ENCODE data around the gene ARL5C. TPM values are rescaled to one million over a fixed set of nuclear protein-coding genes. Genes with fewer than 3 reads are reported as not detected.

The ARL5C gene
- total and polyA plus RNA-seq, 7 experiments from 2014 or later, result 0.15 to 0.78 (median 0.34) TPM; not detected in 4

DNA sequence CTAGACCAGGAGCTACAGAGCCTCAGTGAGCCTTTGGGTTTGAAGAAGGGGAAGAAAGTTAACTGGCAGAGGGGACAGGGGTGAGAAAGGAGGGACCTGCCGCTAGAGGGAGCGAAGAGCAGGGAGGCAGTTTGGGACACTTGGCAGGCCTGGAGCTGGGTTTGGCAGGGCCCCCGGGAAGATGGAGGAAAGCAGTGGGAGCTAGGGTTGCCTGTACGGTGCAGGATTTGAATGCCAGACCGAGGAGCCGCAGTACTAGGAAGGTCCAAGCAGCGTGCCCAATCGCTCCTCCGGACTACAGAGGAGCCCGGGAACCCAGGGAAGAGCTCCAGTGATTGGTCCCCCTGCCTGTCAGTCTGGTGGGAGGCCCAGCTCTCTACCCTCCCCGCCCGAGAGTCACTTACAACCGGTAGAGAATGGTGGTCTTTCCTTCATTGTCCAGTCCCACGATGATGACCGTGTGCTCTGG is 1.3 kb downstream of the ARL5C start:
- POLR2A ChIA-PET, result interaction anchor here (0.6 to 1.9 kb wide), 8 partner anchors 8 to 311 kb away, joined by 3 to 17 read pairs (median 4); partner anchors contain the start of genes RPL19 and RPL23
- H3K4me1 ChIP-seq (ENCODE audit: control insufficient read depth in 2 of 2, insufficient read depth in 2 of 2, low read length in 2 of 2), result peaks cover 8 to 15% of the 10 kb centered on the region in 2 donors
- peak; percentile 41 to 79 (median 72) for DNase-seq

DNA sequence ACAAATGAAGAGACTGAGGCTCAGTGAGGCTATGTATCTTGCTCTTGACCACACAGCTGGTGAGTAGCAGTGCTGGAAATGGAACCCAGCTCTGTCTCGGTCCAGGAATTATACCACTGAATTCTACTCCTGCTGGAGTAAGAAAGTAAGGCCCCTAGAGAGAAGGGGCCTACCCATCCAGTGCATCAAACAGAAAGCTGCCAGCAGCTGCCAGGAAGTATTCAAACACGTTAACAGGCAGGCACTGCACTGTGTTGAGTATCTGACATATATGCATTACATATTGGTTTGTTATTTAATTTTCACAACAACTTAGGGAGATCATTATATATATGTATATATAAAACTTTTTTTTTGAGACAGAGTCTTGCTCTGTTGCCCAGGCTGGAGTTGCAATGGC is 4.0 kb downstream of the ARL5C start:
- Mint-ChIP-seq H3K4me3 (no peak overlapping the region), H3K36me3 (no peaks in the 10 kb centered on the region), H3K27ac (no peak overlapping the region), H3K4me1 (peaks cover 15 to 26% (median 20%) of the 10 kb centered on the region in 7 donors), H3K27me3 (peaks cover 0 to 37% (median 17%) of the 10 kb centered on the region in 5 donors), H3K9me3 (no peaks in the 10 kb centered on the region)
- DNase-seq (no peak), ATAC-seq (no peak)
- Histone ChIP-seq H3K4me1 (ENCODE audit: control insufficient read depth in 2 of 2, insufficient read depth in 2 of 2, low read length in 2 of 2) (peaks cover under 1 to 4% of the 10 kb centered on the region in 2 donors), H3K36me3 (ENCODE audit: control insufficient read depth in 2 of 3, insufficient read depth in 3 of 3, low read length in 3 of 3) (no peaks in the 10 kb centered on the region), H3K27ac (ENCODE audit: low read depth, low read length) (no peak overlapping the region), H3K4me3 (ENCODE audit: low read length) (no peak overlapping the region), H3K9me3 (ENCODE audit: control insufficient read depth in 2 of 3, low read length in 3 of 3) (no peaks in the 10 kb centered on the region), H3K27me3 (ENCODE audit: control insufficient read depth in 2 of 2, insufficient read depth in 2 of 2, low read length in 2 of 2) (no peaks in the 10 kb centered on the region)
- intact Hi-C loops (cut with micrococcal nuclease), result loop anchor here in 1 of 2 donors (10.0 kb wide), 1 partner anchor 73 kb away; no protein-coding TSS in a partner anchor
- CTCF ChIA-PET, result interaction anchor here (0.7 to 4.8 kb wide), 3 partner anchors 12 to 190 kb away, joined by 3 to 38 read pairs (median 3); no protein-coding TSS in a partner anchor
- POLR2A ChIA-PET, result no interaction called here

More for the DNA sequence above, 1.3 kb downstream of the ARL5C start:
- CTCF ChIA-PET, result interaction anchor here (0.7 to 4.8 kb wide), 27 partner anchors 9 to 271 kb away, joined by 3 to 38 read pairs (median 3); partner anchors contain the start of genes PLXDC1 and RPL19
- peaks cover 22 to 34% (median 29%) of the 10 kb centered on the region in 7 donors for H3K4me1 Mint-ChIP-seq
- Histone ChIP-seq H3K9me3 (ENCODE audit: control insufficient read depth in 2 of 3, low read length in 3 of 3) (no peaks in the 10 kb centered on the region), H3K4me3 (ENCODE audit: low read length) (peak overlapping the region; percentile 81), H3K27me3 (ENCODE audit: control insufficient read depth in 2 of 2, insufficient read depth in 2 of 2, low read length in 2 of 2) (no peaks in the 10 kb centered on the region), H3K27ac (ENCODE audit: low read depth, low read length) (peak overlapping the region; percentile 51), H3K36me3 (ENCODE audit: control insufficient read depth in 2 of 3, insufficient read depth in 3 of 3, low read length in 3 of 3) (no peaks in the 10 kb centered on the region)
- peak overlapping the region in 6 of 9 donors; percentile 12 to 71 (median 56) for H3K27ac Mint-ChIP-seq
- H3K4me3 Mint-ChIP-seq, result peak overlapping the region; percentile 88 to 98 (median 92)
- intact Hi-C loops (cut with micrococcal nuclease), result loop anchor here (1.0 to 10.0 kb wide), 6 partner anchors 10 to 70 kb away; partner anchors contain the start of gene CACNB1 (in 1 of the 2)
- ATAC-seq, result peak; percentile 89
- H3K9me3 Mint-ChIP-seq, result peaks cover 0 to 4% (median 0%) of the 10 kb centered on the region in 11 donors
- H3K36me3 Mint-ChIP-seq, result peaks cover 0 to 1% (median 0%) of the 10 kb centered on the region in 5 donors
- H3K27me3 Mint-ChIP-seq, result peaks cover 0 to 42% (median 22%) of the 10 kb centered on the region in 5 donors

DNA sequence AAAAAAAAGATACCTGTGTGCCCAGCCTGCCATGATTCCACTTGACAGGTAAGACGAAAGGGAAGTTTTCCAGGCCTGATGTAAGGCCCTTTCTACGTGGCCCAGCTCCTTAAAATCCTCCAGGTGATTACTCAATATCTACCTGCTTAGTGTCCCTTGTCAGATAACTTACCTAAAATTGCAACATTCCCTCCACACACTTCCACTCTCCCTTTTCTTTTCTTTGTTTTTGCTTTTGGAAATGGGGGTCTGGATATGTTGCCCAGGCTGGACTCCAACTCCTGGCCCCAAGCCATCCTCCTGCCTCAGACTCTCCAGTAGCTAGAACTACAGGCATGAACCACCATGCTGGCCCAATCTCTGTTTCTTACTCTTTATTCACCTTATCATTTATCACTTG is 7.3 kb downstream of the ARL5C start:
- H3K27ac Mint-ChIP-seq, result no peak overlapping the region
- POLR2A ChIA-PET, result no interaction called here
- peaks cover 0 to 8% (median 0%) of the 10 kb centered on the region in 5 donors for H3K36me3 Mint-ChIP-seq
- H3K27me3 Mint-ChIP-seq, result peaks cover 0 to 22% (median 0%) of the 10 kb centered on the region in 5 donors
- DNase-seq (no peak), ATAC-seq (no peak)
- peaks cover 0 to 13% (median 0%) of the 10 kb centered on the region in 11 donors for H3K9me3 Mint-ChIP-seq
- H3K4me1 Mint-ChIP-seq, result peaks cover 0 to 14% (median 9%) of the 10 kb centered on the region in 7 donors
- Histone ChIP-seq H3K9me3 (ENCODE audit: control insufficient read depth in 2 of 3, low read length in 3 of 3) (no peaks in the 10 kb centered on the region), H3K4me3 (ENCODE audit: low read length) (no peak overlapping the region), H3K4me1 (ENCODE audit: control insufficient read depth in 2 of 2, insufficient read depth in 2 of 2, low read length in 2 of 2) (no peaks in the 10 kb centered on the region), H3K36me3 (ENCODE audit: control insufficient read depth in 2 of 3, insufficient read depth in 3 of 3, low read length in 3 of 3) (peaks cover 0 to 4% (median 0%) of the 10 kb centered on the region in 3 experiments), H3K27ac (ENCODE audit: low read depth, low read length) (no peak overlapping the region), H3K27me3 (ENCODE audit: control insufficient read depth in 2 of 2, insufficient read depth in 2 of 2, low read length in 2 of 2) (no peaks in the 10 kb centered on the region)
- no peak overlapping the region for H3K4me3 Mint-ChIP-seq
- CTCF ChIA-PET, result no interaction called here
- intact Hi-C loops (cut with micrococcal nuclease), result loop anchor here in 1 of 2 donors (10.0 kb wide), 1 partner anchor 484 kb away; the partner anchor contains the start of gene EPOP

DNA sequence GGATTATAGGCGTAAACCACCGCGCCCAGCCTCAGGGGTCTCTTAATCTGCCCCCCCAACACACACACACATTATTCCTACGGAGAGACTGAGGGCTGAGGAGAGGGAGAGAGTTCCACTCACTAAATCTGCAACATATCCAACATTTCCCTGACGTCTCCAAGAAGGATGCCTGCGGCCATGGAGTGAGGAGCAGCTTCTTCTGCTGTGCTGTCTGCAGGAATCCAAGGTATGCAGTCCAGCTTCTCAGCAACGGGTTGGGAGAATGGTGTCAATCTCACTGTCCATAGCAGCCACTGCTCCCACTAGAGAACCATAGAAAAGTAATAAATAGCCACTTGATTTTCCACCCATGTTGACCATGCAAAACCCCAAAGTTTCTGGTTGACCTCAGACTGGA is 9.5 kb downstream of the ARL5C start:
- intact Hi-C loops (cut with micrococcal nuclease), result loop anchor here in 1 of 2 donors (10.0 kb wide), 1 partner anchor 482 kb away; the partner anchor contains the start of gene EPOP
- ChIA-PET CTCF (interaction anchor here (0.7 to 1.2 kb wide), 3 partner anchors 8 to 85 kb away, joined by 3 to 4 read pairs (median 3); no protein-coding TSS in a partner anchor), POLR2A (interaction anchor here (1.5 kb wide), 1 partner anchor 9 kb away, joined by 4 read pairs; the partner anchor contains the start of gene ARL5C)
- peaks cover 0 to 16% (median 0%) of the 10 kb centered on the region in 5 donors for H3K36me3 Mint-ChIP-seq
- Histone ChIP-seq H3K36me3 (ENCODE audit: control insufficient read depth in 2 of 3, insufficient read depth in 3 of 3, low read length in 3 of 3) (peaks cover 0 to 8% (median 0%) of the 10 kb centered on the region in 3 experiments), H3K4me3 (ENCODE audit: low read length) (no peak overlapping the region), H3K9me3 (ENCODE audit: control insufficient read depth in 2 of 3, low read length in 3 of 3) (no peaks in the 10 kb centered on the region), H3K27me3 (ENCODE audit: control insufficient read depth in 2 of 2, insufficient read depth in 2 of 2, low read length in 2 of 2) (no peaks in the 10 kb centered on the region), H3K4me1 (ENCODE audit: control insufficient read depth in 2 of 2, insufficient read depth in 2 of 2, low read length in 2 of 2) (peaks cover 6 to 10% of the 10 kb centered on the region in 2 donors), H3K27ac (ENCODE audit: low read depth, low read length) (no peak overlapping the region)
- no peak for DNase-seq
- H3K27me3 Mint-ChIP-seq, result peaks cover 0 to 35% (median 0%) of the 10 kb centered on the region in 5 donors
- H3K4me1 Mint-ChIP-seq, result peaks cover 5 to 33% (median 18%) of the 10 kb centered on the region in 7 donors
- peak overlapping the region in 1 of 10 donors; percentile 40 for H3K4me3 Mint-ChIP-seq
- peak overlapping the region in 4 of 9 donors; percentile 8 to 70 (median 38) for H3K27ac Mint-ChIP-seq
- no peak for ATAC-seq
- H3K9me3 Mint-ChIP-seq, result peaks cover 0 to 21% (median 0%) of the 10 kb centered on the region in 11 donors

DNA sequence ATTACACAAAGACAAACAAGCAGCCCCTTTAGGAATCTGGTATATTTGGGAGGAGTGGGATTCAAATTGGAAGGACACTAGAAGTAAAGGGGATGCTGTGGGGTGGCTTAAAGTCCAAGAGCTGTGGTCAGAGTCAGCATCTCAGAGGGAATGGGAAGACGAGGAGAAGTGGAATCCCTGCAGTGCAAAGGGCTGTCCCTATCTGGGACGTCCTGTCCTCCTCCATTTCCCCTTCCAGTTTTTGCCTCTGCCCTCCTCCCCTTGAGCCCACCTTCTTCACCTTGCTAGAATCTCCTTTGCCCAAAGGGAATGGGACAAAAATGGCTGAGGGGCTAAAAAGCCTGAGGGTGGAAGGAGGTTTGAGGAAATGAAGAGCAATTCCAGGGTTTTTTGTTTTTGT is 10.3 kb downstream of the ARL5C start:
- Histone ChIP-seq H3K4me1 (ENCODE audit: control insufficient read depth in 2 of 2, insufficient read depth in 2 of 2, low read length in 2 of 2) (peaks cover 10 to 11% of the 10 kb centered on the region in 2 donors), H3K9me3 (ENCODE audit: control insufficient read depth in 2 of 3, low read length in 3 of 3) (no peaks in the 10 kb centered on the region), H3K27ac (ENCODE audit: low read depth, low read length) (no peak overlapping the region), H3K27me3 (ENCODE audit: control insufficient read depth in 2 of 2, insufficient read depth in 2 of 2, low read length in 2 of 2) (no peaks in the 10 kb centered on the region), H3K36me3 (ENCODE audit: control insufficient read depth in 2 of 3, insufficient read depth in 3 of 3, low read length in 3 of 3) (peaks cover 0 to 8% (median 0%) of the 10 kb centered on the region in 3 experiments), H3K4me3 (ENCODE audit: low read length) (no peak overlapping the region)
- CTCF ChIA-PET, result interaction anchor here (0.8 to 1.2 kb wide), 2 partner anchors 9 to 86 kb away, joined by 3 read pairs; no protein-coding TSS in a partner anchor
- Mint-ChIP-seq H3K27ac (peak overlapping the region in 3 of 9 donors; percentile 17 to 99 (median 59)), H3K4me1 (peaks cover 9 to 33% (median 22%) of the 10 kb centered on the region in 7 donors), H3K36me3 (peaks cover 0 to 16% (median 0%) of the 10 kb centered on the region in 5 donors), H3K27me3 (peaks cover 0 to 39% (median 0%) of the 10 kb centered on the region in 5 donors), H3K9me3 (peaks cover 0 to 21% (median 0%) of the 10 kb centered on the region in 11 donors), H3K4me3 (peak overlapping the region in 2 of 10 donors; percentile 13 to 20)
- POLR2A ChIA-PET, result interaction anchor here (1.5 kb wide), 1 partner anchor 10 kb away, joined by 4 read pairs; the partner anchor contains the start of gene ARL5C
- ATAC-seq (no peak), DNase-seq (no peak)
- intact Hi-C loops (cut with micrococcal nuclease), result loop anchor here in 1 of 2 donors (2.0 to 10.0 kb wide), 2 partner anchors 43 to 481 kb away; partner anchors contain the start of gene EPOP

DNA sequence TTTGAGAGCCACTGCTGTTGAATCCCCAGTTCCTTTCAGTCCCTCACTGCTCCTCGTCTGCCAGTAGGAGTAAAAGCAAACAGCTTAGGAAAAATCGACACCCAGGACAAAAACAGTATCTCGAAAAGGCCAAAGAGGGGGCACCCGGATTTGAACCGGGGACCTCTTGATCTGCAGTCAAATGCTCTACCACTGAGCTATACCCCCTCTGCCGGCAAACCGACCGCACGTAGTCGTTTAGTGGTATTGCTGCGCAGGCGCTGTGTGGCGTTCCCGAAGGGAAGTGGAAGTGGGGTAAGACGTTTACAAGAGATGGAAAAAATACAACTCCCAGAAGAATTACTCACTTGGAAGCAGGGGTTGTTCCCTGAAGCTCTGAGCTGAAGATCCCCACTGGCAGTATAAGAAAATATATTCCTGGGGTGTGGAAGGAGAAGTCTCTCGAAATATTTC is 12.3 kb downstream of the ARL5C start:
- ATAC-seq (peak; percentile 74), DNase-seq (peak; percentile 87 to 96 (median 91))
- H3K27ac Mint-ChIP-seq, result peak overlapping the region; percentile 92 to 100 (median 98)
- POLR2A ChIA-PET, result interaction anchor here (0.6 to 4.6 kb wide), 31 partner anchors 9 to 300 kb away, joined by 3 to 43 read pairs (median 7); partner anchors contain the start of genes ARL5C, FBXO47, LASP1 and LASP1NB
- H3K36me3 ChIP-seq (ENCODE audit: control insufficient read depth in 2 of 3, insufficient read depth in 3 of 3, low read length in 3 of 3), result peaks cover 0 to 8% (median 0%) of the 10 kb centered on the region in 3 experiments
- H3K9me3 Mint-ChIP-seq, result peaks cover 0 to 21% (median 0%) of the 10 kb centered on the region in 11 donors
- H3K4me3 ChIP-seq (ENCODE audit: low read length), result peak overlapping the region; percentile 91
- peak overlapping the region; percentile 61 for H3K27ac ChIP-seq (ENCODE audit: low read depth, low read length)
- CTCF ChIA-PET, result interaction anchor here (0.6 to 6.4 kb wide), 39 partner anchors 11 to 300 kb away, joined by 3 to 124 read pairs (median 7); partner anchors contain the start of genes ARL5C, LASP1 and RPL23
- peaks cover 29 to 51% (median 38%) of the 10 kb centered on the region in 7 donors for H3K4me1 Mint-ChIP-seq
- intact Hi-C loops (cut with micrococcal nuclease), result loop anchor here (1.0 to 10.0 kb wide), 23 partner anchors 11 to 479 kb away; partner anchors contain the start of genes CDK12 (in 1 of the 2), CWC25 (in 1 of the 2), EPOP (in 1 of the 2) and FBXO47 (in 1 of the 2)
- peaks cover 0 to 54% (median 4%) of the 10 kb centered on the region in 5 donors for H3K27me3 Mint-ChIP-seq
- H3K27me3 ChIP-seq (ENCODE audit: control insufficient read depth in 2 of 2, insufficient read depth in 2 of 2, low read length in 2 of 2), result no peaks in the 10 kb centered on the region
- H3K4me1 ChIP-seq (ENCODE audit: control insufficient read depth in 2 of 2, insufficient read depth in 2 of 2, low read length in 2 of 2), result peaks cover 10 to 26% of the 10 kb centered on the region in 2 donors
- no peaks in the 10 kb centered on the region for H3K9me3 ChIP-seq (ENCODE audit: control insufficient read depth in 2 of 3, low read length in 3 of 3)
- peaks cover 0 to 16% (median 0%) of the 10 kb centered on the region in 5 donors for H3K36me3 Mint-ChIP-seq
- H3K4me3 Mint-ChIP-seq, result peak overlapping the region; percentile 93 to 100 (median 98)

Data from naive thymus-derived CD4-positive, alpha-beta T cell (primary cell).